HPDE6-E6E7 (cell line): Measurements from ENCODE around the gene ABHD17A.
"Not testable (repeated sequence)": the region's sequence is repeated elsewhere in the genome, so short reads cannot be mapped to it uniquely, and the experiment has no call there.

ENCODE experiments used
- DNase-seq: peaks from one replicate; pipeline ENCODE4 v3.0.0; 2011; ENCODE audit warnings: missing footprints; ENCODE audit errors: extremely low spot score

Gene ABHD17A

DNA sequence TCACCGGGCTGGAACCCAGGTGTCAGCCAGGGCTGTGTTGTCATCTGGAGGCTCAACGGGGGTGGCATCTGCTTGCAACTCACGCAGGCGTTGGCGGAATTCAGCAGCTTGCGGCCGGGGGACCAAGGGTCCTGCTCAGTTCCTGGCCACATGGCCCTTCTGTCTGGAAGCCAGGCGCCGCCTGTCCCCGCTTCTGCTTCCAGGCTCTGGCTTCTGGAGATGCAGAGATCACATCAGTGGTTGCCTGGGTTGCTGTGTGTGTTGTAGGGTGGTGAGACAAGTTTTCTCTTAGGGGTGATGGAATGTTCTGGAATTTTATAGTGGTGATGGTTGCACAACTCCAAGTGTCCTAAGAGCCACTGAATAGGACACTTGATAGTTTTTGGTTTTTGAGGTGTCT, 24.9 kb upstream of the ABHD17A start:
- no peak for DNase-seq

DNA sequence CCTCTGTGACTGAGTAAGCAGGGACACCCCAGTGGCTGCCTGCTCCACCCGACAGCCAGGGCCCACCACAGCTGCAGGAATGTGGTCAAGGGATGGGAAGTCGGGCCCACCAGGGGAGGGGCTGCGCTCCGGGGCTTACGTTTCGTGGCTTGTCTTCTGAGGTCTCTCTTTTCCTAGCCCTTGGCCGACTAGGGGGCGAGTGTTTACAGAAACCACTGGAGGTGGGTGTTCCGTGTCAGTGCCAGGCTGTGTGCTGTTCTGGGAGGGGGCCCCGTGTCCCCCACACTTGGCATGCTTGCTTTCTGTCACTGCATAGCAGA, 24.4 kb upstream of the ABHD17A start:
- DNase-seq = no peak

DNA sequence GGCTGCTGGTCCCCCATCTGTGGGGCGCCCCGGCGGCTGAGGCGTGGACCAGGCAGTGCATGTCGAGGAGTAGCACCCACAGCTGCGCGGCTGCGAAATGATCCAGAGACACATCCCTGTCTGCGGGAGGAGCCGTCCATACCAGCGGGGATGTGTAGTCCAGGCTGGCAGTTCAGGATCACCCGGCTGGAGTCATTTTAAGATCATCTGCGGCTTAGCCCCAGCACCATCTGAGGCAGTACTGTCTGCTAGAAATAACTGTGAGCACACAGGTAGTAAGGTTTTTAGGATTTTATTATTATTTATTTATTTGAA, 23.0 kb upstream of the ABHD17A start:
- DNase-seq = no peak

DNA sequence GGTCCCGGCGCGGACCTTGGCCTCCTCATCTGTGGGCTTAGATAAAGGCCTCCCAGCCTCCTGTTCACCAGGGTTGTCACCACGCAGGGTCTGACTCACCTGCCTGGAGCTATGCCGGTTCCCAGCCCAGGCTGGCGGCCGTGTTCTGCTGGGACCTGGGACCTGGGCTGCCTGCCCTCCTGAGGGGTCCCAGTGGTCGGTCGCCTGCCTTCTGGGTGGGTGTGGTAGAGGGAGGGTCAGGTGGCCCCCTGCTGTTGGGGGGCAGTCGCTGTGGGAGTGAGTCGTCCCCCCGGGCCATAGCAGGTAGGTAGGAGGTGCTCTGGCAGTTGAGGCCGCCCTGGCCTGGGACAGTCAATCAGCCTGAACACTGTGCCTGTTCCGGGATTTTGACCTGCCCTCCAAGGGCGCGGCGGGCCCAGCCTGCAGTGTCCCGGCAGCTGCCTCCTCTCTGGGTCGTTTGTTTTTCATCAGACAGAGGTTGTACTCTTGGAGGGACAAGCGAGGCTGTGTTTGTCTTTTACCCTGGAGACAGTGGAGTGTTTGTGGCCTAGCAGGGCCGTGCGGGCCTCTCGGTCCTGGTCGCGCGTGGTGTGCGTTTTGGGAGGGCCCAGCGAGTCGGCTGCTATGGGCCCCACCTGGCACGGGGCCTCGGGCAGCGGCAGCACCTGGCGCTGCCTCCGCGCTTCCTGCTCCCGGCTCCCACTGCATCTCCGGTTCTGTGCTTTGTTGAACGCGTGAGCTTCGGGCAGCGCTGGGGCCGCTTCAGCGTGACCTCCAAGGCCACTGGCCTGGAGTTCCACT, 22.5 kb upstream of the ABHD17A start:
- no peak for DNase-seq

GRCh38 chr19:1906985-1907562, 21.8 kb upstream of the ABHD17A start:
- no peak for DNase-seq

DNA sequence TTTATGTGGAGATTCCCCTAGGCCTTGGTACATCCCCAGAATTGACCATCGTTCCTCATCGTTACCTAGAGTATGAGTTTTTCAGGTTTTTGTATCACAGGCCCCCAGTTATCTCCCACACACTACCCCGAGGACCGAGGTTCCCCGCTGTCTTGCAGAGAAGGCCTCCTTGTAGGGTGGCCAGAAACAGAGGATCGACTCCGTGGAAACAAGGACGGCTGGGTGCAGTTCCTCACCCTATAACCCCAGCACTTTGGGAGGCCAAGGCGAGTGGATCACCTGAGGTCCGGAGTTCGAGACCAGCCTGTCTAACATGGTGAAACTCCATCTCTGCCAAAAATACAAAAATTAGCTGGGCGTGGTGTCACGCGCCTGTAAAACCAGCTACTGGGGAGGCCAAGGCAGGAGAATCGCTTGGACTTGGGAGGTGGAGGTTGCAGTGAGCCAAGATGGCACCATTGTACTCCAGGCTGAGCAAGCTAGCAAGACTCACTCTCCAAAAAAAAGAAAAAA, 20.6 kb upstream of the ABHD17A start:
- DNase-seq = no peak

GRCh38 chr19:1905110-1905862, 20.0 kb upstream of the ABHD17A start, which contains the start of the genes ADAT3 and SCAMP4:
TSS of gene ADAT3 (plus strand) at chr19:1905399. CDS start at chr19:1912048, 6,649 bp downstream.
TSS of gene SCAMP4 (plus strand) at chr19:1905399. CDS start at chr19:1915020, 9,621 bp downstream.
- peak; percentile 94 for DNase-seq

- DNase-seq = no peak
Measured at GRCh38 chr19:1904860-1905109, 19.5 kb upstream of the ABHD17A start.

GRCh38 chr19:1902923-1903322, 17.6 kb upstream of the ABHD17A start:
- no peak for DNase-seq

DNA sequence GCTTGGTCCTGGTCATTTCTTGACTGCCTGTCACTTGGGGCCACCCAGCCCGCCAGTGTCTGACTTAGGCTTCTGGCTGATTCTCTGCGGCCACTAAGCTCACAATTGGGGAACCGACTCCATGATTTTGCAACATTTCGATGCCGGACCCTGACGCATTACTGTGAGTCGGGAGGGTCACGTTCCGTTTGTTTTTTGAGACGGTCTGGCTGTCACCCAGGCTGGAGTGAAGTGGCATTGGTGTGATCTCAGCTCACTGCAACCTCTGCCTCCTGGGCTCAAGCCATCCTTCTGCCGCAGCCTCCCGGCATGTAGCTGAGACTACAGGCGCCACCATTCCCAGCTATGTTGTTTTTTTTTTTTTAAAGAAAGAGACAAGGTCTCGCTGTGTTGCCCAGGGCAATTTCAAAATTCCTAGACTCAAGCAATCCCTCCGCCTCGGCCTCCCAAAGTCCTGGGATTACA, 16.7 kb upstream of the ABHD17A start:
- DNase-seq = no peak

DNA sequence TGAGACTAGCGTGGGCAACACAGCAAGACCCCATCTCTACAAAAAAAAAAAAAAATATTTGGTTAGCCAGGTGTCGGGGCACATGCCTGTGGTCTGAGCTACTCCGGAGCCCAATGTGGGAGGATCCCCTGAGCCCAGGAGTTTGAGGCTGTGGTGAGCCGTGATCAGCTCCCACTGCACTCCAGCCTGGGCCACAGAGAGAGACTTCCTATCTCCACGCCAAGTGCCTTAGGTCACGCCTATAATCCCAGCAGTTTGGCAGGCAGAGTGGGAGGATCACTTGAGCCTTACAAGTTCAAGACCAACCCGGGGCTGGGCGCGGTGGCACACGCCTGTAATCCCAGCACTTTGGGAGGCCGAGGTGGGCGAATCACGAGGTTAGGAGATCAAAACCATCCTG, 11.2 kb upstream of the ABHD17A start:
- no peak for DNase-seq

DNA sequence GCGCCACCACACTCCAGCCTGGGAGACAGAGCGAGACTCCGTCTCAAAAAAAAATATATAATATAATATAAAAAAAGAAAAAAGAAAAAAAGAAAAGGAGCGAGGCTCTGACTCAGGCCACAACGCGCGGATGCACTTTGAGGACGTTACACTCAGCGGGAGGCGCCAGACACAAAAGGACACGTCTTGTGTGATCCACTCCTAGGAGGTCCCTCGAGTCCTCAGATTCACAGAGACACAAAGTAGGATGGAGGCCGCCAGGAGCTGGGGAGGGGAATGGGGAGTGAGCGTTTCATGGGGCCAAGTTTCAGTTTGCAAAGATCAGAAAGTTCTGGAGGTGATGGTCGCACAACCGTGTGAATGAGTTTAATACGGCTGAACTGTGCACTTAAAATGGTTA, 8.5 kb upstream of the ABHD17A start:
- DNase-seq = no peak

- no peak for DNase-seq
Measured at GRCh38 chr19:1889907-1890306, 4.6 kb upstream of the ABHD17A start.

GRCh38 chr19:1888385-1888784, 3.1 kb upstream of the ABHD17A start:
- no peak for DNase-seq

- DNase-seq = not testable (repeated sequence)
Measured at GRCh38 chr19:1886360-1886759, 1.1 kb upstream of the ABHD17A start.

- no peak for DNase-seq
Measured at GRCh38 chr19:1884719-1885334, 469 bp downstream of the ABHD17A start.

DNA sequence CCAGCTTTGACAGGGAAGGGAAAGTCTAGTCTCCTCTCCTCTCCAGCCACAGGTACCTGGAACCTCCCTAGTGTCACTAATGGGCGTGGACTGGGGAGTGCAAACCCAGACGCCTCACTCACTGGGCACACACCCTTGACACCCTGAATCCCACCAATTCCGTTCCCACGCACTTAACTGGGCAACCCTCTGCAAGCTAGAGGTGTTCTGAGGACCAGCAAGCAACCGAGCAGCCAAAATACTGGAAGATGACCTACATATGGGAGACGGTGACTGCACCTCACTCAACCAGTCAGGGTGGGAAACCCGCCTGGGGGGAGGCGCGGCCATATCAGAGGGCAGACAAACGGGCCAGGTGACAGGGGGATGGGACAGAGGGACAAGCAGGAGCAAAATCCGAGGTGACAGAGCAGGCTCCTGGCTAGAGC, 991 bp downstream of the ABHD17A start:
- DNase-seq = no peak

GRCh38 chr19:1883784-1884183, 1.5 kb downstream of the ABHD17A start:
- no peak for DNase-seq

DNA sequence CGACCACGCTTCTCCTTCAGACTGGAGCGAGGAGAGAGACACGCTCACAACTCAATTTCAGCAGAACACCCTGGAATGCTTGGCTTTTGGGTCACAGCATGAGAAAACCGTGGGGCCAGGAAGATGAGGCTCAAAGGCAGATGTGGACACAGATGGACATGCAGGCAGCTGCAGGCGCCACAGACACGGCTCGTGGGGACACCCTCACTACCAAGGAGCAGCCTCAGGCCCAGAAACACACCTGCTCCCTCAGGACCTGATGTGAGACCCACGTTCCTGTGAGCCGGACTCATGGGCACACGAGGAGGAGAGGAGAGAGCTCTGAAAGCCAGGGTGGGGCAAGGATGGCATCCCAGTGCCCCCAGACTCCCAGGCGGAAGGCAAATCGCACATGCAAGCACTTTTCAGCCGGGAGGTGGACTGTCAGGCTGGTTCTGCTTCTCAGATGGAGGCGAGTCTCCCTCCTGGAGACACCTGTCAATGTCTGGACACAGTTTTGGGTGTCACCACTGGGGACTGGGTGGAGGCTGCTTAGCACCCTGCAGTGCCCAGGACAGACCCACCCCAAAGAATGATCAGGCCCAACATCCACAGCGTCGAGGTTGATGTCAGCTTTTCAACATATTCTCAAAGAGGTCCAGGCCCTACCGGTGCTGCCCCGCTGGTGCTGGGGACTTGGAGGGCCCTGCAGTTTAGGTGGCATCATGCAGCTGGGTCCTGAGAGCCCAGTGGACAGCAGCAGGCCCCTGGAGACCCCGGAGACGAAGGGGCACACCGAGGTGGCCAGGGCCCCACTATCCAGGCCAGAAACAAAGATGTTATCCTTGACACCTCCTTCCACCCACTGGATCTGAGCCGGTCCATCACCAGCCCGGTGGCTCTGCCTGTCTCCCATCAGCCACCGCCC, 2.3 kb downstream of the ABHD17A start:
- no peak for DNase-seq

GRCh38 chr19:1882089-1882785, 3.1 kb downstream of the ABHD17A start:
- no peak for DNase-seq
